Nephron progenitor cell (in vitro differentiated cells): ENCODE data around the gene WDR18.

Source experiments
- DNase-seq: peaks from one replicate; pipeline ENCODE4 v3.0.0; 2021
- H3K27ac Mint-ChIP-seq: 2 replicates; pipeline ENCODE4 v1.8.0; 2021; ENCODE audit warnings: mild to moderate bottlenecking, moderate library complexity, mixed read lengths
- H3K27me3 Mint-ChIP-seq: 2 replicates; pipeline ENCODE4 v1.8.0; 2021; ENCODE audit warnings: mild to moderate bottlenecking, low read depth, mixed read lengths; ENCODE audit not compliant: poor library complexity
- H3K36me3 Mint-ChIP-seq: 2 replicates; pipeline ENCODE4 v1.8.0; 2021; ENCODE audit warnings: low read depth, mixed read lengths
- H3K4me1 Mint-ChIP-seq: 2 replicates; pipeline ENCODE4 v1.8.0; 2021; ENCODE audit warnings: mixed read lengths
- H3K4me3 Mint-ChIP-seq: 2 replicates; pipeline ENCODE4 v1.8.0; 2021; ENCODE audit warnings: mild to moderate bottlenecking, moderate library complexity, mixed read lengths
- H3K9me3 Mint-ChIP-seq: 2 replicates; pipeline ENCODE4 v1.8.0; 2021; ENCODE audit warnings: mild to moderate bottlenecking, moderate library complexity, mixed read lengths
- CTCF ChIP-seq: fragments of 200-600 bp; sonication (generic); IDR thresholded peaks from 2 replicates; pipeline ENCODE4 v1.5.0; 2021; ENCODE audit warnings: antibody characterized with exemption

The WDR18 gene

GRCh38 chr19:947707-948539 is 36.2 kb upstream of the WDR18 start:
- DNase-seq: no peak
- H3K36me3 Mint-ChIP-seq: peaks cover 31% of the 10 kb centered on the region
- no peak overlapping the region for H3K4me3 Mint-ChIP-seq
- peaks cover 2% of the 10 kb centered on the region for H3K9me3 Mint-ChIP-seq
- peaks cover 32% of the 10 kb centered on the region for H3K4me1 Mint-ChIP-seq
- H3K27me3 Mint-ChIP-seq: peaks cover 2% of the 10 kb centered on the region
- no peak for TF ChIP-seq CTCF
- H3K27ac Mint-ChIP-seq: no peak overlapping the region

GRCh38 chr19:948842-949496 is 35.2 kb upstream of the WDR18 start:
- H3K36me3 Mint-ChIP-seq: peaks cover 20% of the 10 kb centered on the region
- DNase-seq: no peak
- no peak for TF ChIP-seq CTCF

GRCh38 chr19:950352-951066 is 33.6 kb upstream of the WDR18 start:
- H3K9me3 Mint-ChIP-seq: no peaks in the 10 kb centered on the region
- peaks cover 7% of the 10 kb centered on the region for H3K36me3 Mint-ChIP-seq
- no peak for DNase-seq
- TF ChIP-seq CTCF: no peak
- H3K4me1 Mint-ChIP-seq: peaks cover 32% of the 10 kb centered on the region
- no peak overlapping the region for H3K4me3 Mint-ChIP-seq
- H3K27me3 Mint-ChIP-seq: peaks cover 2% of the 10 kb centered on the region
- peak overlapping the region; percentile 96 for H3K27ac Mint-ChIP-seq

More at GRCh38 chr19:948842-949496, 35.2 kb upstream of the WDR18 start:
- H3K9me3 Mint-ChIP-seq: no peaks in the 10 kb centered on the region
- no peak overlapping the region for H3K4me3 Mint-ChIP-seq
- H3K4me1 Mint-ChIP-seq: peaks cover 41% of the 10 kb centered on the region
- H3K27me3 Mint-ChIP-seq: peaks cover 2% of the 10 kb centered on the region
- H3K27ac Mint-ChIP-seq: no peak overlapping the region

- Mint-ChIP-seq H3K36me3 (peaks cover 4% of the 10 kb centered on the region), H3K4me3 (peak overlapping the region; percentile 18), H3K4me1 (peaks cover 44% of the 10 kb centered on the region), H3K27me3 (no peaks in the 10 kb centered on the region), H3K9me3 (no peaks in the 10 kb centered on the region), H3K27ac (no peak overlapping the region)
- TF ChIP-seq CTCF: no peak
- DNase-seq: no peak
Observed at GRCh38 chr19:952049-952679, 32.0 kb upstream of the WDR18 start.

GRCh38 chr19:952680-953444 is 31.3 kb upstream of the WDR18 start:
- H3K27ac Mint-ChIP-seq: no peak overlapping the region
- peaks cover 50% of the 10 kb centered on the region for H3K4me1 Mint-ChIP-seq
- no peaks in the 10 kb centered on the region for H3K27me3 Mint-ChIP-seq
- peak overlapping the region; percentile 23 for H3K4me3 Mint-ChIP-seq
- H3K9me3 Mint-ChIP-seq: no peaks in the 10 kb centered on the region
- no peak for TF ChIP-seq CTCF
- DNase-seq: no peak
- no peaks in the 10 kb centered on the region for H3K36me3 Mint-ChIP-seq
